Head of caudate nucleus (tissue), 42 donors: ENCODE results near the gene CSNK2A2.

Source experiments
- DNase-seq, 42 donors: peaks; one replicate each; pipeline versions ENCODE4 v3.0.0 to v3.0.0-alpha.2; 2020 to 2021; ENCODE audit warnings: mixed read lengths in 7 of 42
- intact Hi-C: fragments of 100-400 bp; cut with DNase I; formaldehyde crosslinking; loops from one replicate; pipeline ENCODE4 v1.15.0; 2022

Gene CSNK2A2

DNA sequence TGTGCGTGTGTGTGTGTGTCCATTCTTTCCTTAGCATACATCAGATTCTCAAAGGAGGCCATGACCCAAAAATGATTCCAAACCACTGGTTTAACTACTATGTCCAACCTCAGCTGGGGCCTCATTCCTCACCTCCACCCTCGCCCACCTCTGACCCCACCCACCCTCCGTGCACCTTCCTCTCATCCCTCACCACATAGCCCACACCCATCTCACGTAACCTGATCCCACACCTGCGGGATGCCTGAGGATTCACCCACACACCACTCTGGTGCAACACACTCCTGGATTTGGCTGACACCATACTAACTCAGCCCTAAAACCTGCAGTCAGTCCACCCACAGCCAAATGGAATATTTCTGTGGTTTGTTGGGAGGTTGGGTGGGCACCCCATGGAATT, 3.3 kb upstream of the CSNK2A2 start:
- intact Hi-C loops = no loop called here
- DNase-seq = no peak

DNA sequence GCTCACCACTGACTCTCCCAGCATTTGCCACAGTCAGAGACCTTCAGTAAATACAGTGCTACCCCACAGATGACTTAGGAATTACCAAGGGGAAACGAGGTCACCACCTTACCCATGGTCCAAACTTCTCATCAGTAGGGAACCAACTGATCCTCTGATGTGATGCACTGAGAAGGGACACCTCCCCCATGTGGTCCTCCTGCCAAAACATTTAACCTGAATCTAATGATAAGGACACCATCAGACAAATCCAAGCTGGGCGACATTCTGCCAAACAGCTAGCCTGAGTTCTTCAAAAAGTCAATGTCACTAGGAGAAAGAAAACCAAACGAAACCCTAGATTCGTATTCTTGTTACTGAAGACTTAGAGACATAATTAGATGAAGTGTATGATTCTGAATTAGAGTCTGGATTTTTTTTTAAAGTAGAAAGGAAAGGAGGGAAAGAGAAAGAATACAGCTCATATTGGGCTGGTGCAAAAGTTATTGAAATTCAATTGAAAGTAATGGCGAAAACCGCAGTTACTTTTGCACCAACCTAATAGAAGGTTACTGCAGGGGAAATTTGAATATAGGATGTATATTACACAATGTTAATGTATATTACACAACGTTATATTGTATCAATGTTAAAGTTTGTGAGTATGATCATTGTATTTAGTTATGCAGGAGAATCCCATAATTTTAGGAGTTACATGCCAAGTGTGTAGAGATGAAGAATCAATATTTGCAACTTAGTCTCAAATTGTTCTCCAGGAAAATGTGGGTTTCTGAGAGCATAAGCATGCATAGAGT, 2.3 kb upstream of the CSNK2A2 start:
- DNase-seq = no peak

GRCh38 chr16:58198803-58199411, 1.0 kb upstream of the CSNK2A2 start:
- no peak for DNase-seq
- intact Hi-C loops = loop anchor here (10.0 kb wide), 1 partner anchor 174 kb away; the partner anchor contains the start of gene MMP15

More for the DNA sequence above, 2.3 kb upstream of the CSNK2A2 start:
- intact Hi-C loops = no loop called here

- DNase-seq = peak in 10 of 42 donors; percentile 1 to 45 (median 12)
- intact Hi-C loops = loop anchor here (10.0 kb wide), 1 partner anchor 173 kb away; the partner anchor contains the start of gene MMP15
Measured at GRCh38 chr16:58197314-58198012, 443 bp downstream of the CSNK2A2 start.

- intact Hi-C loops = loop anchor here (10.0 kb wide), 1 partner anchor 172 kb away; the partner anchor contains the start of gene MMP15
- DNase-seq = peak in 23 of 42 donors; percentile 6 to 57 (median 29)
Measured at GRCh38 chr16:58196898-58197313, 1.0 kb downstream of the CSNK2A2 start.

- intact Hi-C loops = loop anchor here (10.0 kb wide), 1 partner anchor 171 kb away; the partner anchor contains the start of gene MMP15
- no peak for DNase-seq
Measured at GRCh38 chr16:58195771-58196170, 2.1 kb downstream of the CSNK2A2 start.

DNA sequence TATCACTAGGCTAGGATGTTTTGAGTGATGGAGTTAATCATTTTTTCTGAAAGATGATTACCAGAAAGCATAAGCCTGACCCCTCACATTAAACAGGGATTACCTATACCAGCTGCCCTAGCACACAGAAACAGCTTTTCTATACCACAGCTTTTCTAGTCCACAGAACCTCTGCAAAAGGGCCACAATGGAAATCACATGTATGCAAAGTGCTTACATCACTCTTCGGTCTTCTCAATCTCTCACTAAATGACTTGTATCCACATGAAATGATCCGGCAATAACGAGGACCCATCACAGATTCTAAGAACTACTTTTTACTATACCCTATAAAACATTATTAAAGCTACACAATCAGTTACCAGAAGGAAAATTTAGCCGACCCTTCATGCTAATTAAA, 2.6 kb downstream of the CSNK2A2 start:
- no peak for DNase-seq
- intact Hi-C loops = loop anchor here (10.0 kb wide), 1 partner anchor 171 kb away; the partner anchor contains the start of gene MMP15

GRCh38 chr16:58194790-58195189, 3.1 kb downstream of the CSNK2A2 start:
- intact Hi-C loops = loop anchor here (10.0 kb wide), 1 partner anchor 170 kb away; the partner anchor contains the start of gene MMP15
- DNase-seq = no peak

DNA sequence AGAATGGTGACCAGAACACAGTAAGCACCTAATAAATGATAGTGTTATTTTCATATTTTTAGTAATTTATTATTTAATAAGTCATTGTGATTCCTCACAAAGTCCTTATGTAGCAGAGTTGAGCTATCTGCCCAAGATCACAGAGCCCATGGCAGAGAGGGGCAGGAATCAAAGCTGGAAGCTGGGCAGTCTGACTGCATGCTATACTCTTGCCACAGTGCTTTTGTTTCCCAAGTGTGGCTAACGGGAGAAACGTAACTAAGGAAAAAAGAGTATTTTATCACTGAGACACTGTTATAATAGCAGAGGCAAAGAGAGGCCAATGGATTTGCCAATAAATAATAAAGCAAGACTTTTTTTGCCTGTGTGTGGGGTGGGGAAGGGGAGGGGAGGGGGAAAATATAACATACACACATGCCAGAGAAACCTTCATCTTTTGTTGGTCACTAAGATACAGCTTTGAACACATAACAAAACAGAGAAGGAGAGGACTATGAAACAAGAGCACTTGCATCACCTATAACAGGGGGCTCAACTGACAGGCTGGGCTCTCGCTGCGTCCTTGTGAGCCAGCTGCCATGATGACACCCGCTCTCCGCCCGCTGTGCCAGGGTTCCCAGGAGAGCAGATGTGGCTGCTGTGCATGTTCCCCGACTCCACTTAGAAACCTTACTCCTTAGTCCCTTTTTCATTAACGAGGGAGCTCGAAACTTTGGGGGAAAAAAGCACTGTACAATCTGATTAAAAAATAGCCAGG, 10.1 kb downstream of the CSNK2A2 start:
- no peak for DNase-seq
- intact Hi-C loops = no loop called here

GRCh38 chr16:58187092-58187491, 10.8 kb downstream of the CSNK2A2 start:
- intact Hi-C loops = no loop called here
- no peak for DNase-seq

DNA sequence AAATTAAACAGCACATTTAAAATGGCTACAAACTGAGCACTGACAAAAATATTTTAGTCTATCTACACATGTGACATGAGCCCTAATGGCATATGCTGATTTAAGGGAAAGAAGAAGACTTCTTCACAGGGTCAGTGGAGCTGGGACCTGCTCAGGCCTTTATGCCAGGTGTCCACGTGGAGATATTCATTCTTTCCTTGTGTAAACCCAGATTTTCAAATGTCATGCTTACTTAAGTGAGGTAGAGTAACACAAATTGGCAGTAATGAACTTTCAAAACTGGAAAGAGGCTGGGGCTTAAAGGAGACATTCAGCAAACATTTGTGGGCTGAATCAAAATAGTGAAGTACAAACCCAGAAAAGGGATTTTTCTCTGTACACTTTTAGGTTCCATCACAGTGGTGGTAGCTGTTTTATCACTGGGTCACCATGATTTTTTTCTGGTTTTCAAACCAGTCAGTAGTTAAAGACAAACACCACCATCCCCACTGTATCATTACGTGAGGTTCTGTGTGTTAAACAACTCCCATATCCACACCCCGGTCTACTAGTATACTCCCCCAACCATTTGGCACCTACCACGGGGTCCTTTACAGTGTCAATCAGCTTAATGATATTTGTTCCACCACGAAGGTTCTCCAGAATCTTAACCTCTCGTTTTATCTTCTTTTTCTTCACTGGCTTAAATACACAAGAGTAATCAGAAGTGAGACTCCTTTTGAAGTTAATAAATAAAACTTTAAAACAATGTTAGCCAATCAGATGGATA, 11.5 kb downstream of the CSNK2A2 start:
- no peak for DNase-seq
- intact Hi-C loops = no loop called here

- intact Hi-C loops = no loop called here
- no peak for DNase-seq
Measured at GRCh38 chr16:58177353-58177710, 20.6 kb downstream of the CSNK2A2 start.

DNA sequence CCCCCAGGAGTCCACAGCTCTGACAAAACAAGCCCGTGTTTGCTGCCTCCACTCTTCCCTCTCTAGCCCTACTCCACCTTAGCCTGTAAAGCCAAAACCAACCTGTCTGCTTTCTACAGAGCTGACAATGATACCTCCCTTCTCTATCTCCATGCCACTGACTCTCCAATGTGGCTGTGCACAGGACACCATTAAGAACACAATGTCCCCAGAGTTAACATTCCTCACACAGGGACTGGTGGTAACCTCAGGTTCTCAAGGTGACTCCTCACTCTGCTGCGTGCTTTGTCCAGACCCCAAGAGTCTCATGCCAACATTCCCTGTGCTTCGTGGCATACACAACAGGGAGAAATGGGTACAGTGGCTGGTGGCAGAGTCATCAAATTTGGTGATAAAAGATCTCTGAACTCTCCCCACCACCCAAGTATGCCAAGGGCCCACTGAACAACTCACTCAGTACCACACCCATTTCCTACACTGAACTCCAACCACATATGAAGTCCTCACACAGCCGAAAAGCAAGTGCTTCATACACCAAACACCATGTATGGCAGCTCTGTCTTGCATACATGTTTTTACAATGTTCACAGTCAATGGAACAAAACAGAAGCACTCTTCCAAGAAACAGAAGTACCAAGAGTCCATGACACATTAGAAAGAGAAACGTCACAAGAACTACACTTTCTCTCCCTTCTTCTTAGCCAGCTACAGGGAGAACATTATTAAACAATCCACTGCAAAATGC, 21.1 kb downstream of the CSNK2A2 start:
- intact Hi-C loops = no loop called here
- DNase-seq = no peak

GRCh38 chr16:58170223-58170622, 27.7 kb downstream of the CSNK2A2 start:
- intact Hi-C loops = no loop called here
- peak in 2 of 42 donors; percentile 22 to 29 for DNase-seq

DNA sequence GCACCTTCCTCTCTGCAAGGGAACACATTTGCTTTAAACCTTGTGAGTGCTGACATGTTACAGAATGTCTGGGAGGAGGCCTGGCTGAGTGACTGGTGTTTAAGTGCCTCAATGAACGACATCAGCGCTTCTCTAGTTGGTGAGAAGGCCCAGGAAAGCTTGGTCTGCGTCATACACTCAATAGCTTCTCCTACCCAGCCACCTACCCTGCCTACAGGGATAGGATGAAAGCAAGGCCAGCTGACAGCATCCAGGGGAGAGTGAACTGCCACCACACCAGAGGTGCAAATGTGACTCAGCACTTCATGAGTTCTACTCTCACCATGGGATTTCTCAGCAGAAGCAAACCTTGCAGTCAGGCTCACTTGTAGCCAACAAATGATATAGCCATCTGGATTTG, 37.1 kb downstream of the CSNK2A2 start:
- intact Hi-C loops = no loop called here
- peak in 1 of 42 donors; percentile 22 for DNase-seq

GRCh38 chr16:58158725-58159124, 39.2 kb downstream of the CSNK2A2 start:
- intact Hi-C loops = no loop called here

DNA sequence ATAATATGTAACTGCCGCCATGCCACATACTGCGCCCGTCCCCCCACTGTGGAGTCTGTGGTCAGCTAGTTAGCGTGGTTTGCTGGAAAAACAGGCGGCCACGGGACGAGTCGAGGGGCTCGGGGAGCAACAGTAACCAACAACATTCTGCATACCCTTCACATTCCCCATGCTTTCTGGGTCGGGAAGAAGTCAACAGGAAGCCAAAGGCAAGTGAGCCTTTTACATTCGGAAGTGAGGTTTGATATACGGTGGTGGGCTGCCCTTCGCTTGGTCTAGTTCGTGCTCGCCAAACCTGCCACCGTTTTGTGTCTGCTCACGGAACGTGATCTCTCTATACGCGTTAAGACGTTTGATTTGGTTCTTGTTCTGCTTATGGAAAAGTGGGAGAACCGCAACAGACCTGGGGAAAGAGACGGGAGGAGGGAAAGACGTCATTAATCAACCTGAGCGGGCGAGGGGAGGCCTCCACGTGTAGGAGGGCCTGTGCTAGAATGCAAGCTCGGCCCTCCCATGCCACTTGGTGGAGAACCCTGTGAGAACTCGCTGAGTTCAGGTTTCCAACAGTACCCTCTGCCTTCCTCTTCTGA, 39.9 kb downstream of the CSNK2A2 start:
- no peak for DNase-seq
- intact Hi-C loops = no loop called here

More at GRCh38 chr16:58158725-58159124, 39.2 kb downstream of the CSNK2A2 start:
- no peak for DNase-seq
